Stimulated activated CD4-positive, alpha-beta T cell treated with anti-CD3 and anti-CD28 coated beads, TNF-alpha, amount 100 ng/mL, for 48 hours (primary cell): ENCODE data around the gene CRLF3.
"Not testable (repeated sequence)": the region's sequence is repeated elsewhere in the genome, so short reads cannot be mapped to it uniquely, and the experiment has no call there.

Experiments
- DNase-seq, 3 donors: peaks; one replicate each; pipeline ENCODE4 v3.0.0-alpha.2; 2020; ENCODE audit warnings: low read depth in 3 of 3

Gene CRLF3

GRCh38 chr17:30814236-30814635 lies 10.3 kb downstream of the CRLF3 start:
- DNase-seq: not testable (repeated sequence)

- DNase-seq: no peak
Observed at GRCh38 chr17:30812218-30813177, 12.0 kb downstream of the CRLF3 start.

- no peak for DNase-seq
Observed at GRCh38 chr17:30809867-30810266, 14.6 kb downstream of the CRLF3 start.

- no peak for DNase-seq
Observed at GRCh38 chr17:30808785-30809286, 15.7 kb downstream of the CRLF3 start.

GRCh38 chr17:30807896-30808295 lies 16.6 kb downstream of the CRLF3 start:
- DNase-seq: no peak

GRCh38 chr17:30805944-30806456 lies 18.5 kb downstream of the CRLF3 start:
- no peak for DNase-seq

- DNase-seq: no peak
Observed at GRCh38 chr17:30801671-30802070, 22.8 kb downstream of the CRLF3 start.

- no peak for DNase-seq
Observed at GRCh38 chr17:30796016-30796415, 28.5 kb downstream of the CRLF3 start.

GRCh38 chr17:30794372-30794771 lies 30.1 kb downstream of the CRLF3 start:
- DNase-seq: no peak

GRCh38 chr17:30793282-30793977 lies 31.1 kb downstream of the CRLF3 start:
- DNase-seq: no peak

- DNase-seq: no peak
Observed at GRCh38 chr17:30790279-30790678, 34.2 kb downstream of the CRLF3 start.

- DNase-seq: no peak
Observed at GRCh38 chr17:30788918-30789317, 35.6 kb downstream of the CRLF3 start.

GRCh38 chr17:30782206-30782605 lies 42.3 kb downstream of the CRLF3 start:
- DNase-seq: no peak

GRCh38 chr17:30780343-30780742 lies 44.1 kb downstream of the CRLF3 start:
- no peak for DNase-seq

GRCh38 chr17:30768771-30769170 lies 55.7 kb downstream of the CRLF3 start:
- not testable (repeated sequence) for DNase-seq

- not testable (repeated sequence) for DNase-seq
Observed at GRCh38 chr17:30767641-30768404, 56.7 kb downstream of the CRLF3 start.

- DNase-seq: no peak
Observed at GRCh38 chr17:30761060-30761459, 63.4 kb downstream of the CRLF3 start.

GRCh38 chr17:30753291-30753690 lies 71.2 kb downstream of the CRLF3 start:
- DNase-seq: not testable (repeated sequence)

GRCh38 chr17:30750982-30751381 lies 73.5 kb downstream of the CRLF3 start:
- DNase-seq: not testable (repeated sequence)

- not testable (repeated sequence) for DNase-seq
Observed at GRCh38 chr17:30747621-30748020, 76.9 kb downstream of the CRLF3 start.

- not testable (repeated sequence) for DNase-seq
Observed at GRCh38 chr17:30742669-30743068, 81.8 kb downstream of the CRLF3 start.

- DNase-seq: not testable (repeated sequence)
Observed at GRCh38 chr17:30736371-30736770, 88.1 kb downstream of the CRLF3 start.
